ENCODE results near the gene RAB27A.

RAB27A gene

DNA sequence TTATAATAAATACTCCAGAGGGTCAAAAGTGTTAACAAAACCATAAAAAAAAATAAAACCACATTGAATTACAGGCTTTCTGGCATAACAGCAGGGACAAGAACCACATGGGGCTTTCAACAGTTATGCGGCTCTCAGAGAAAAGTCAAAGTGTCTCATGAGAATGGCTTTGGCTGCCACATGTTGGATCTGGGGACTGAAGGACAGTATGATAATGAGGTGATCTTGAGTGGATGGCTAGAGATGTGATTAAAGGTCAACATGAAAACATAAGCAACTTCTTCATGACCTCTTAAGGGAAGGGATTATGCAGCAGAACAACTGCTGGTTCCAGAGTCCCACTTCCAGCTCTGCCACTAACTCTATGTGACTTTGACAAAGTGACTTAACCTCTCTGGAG is 5.2 kb downstream of the RAB27A start:
- Histone ChIP-seq H3F3A (ENCODE audit: control insufficient read depth, insufficient read depth) (no peaks in the 10 kb centered on the region), H3K27ac (ENCODE audit: low read depth, low read length) (no peak overlapping the region), H3K4me2 (ENCODE audit: low read length) (no peak overlapping the region), H3K36me3 (ENCODE audit: control insufficient read depth, low read length) (no peaks in the 10 kb centered on the region), H3K9me2 (replicated peaks; ENCODE audit: control insufficient read depth, low read length) (no peaks in the 10 kb centered on the region), H4K20me1 (ENCODE audit: control insufficient read depth, insufficient read depth, low read depth, low read length) (no peaks in the 10 kb centered on the region), H3K4me3 (ENCODE audit: low read length) (no peak overlapping the region), H3K27me3 (ENCODE audit: control insufficient read depth, low read length) (no peaks in the 10 kb centered on the region; the same call in 1 of the 2 replicates), H3K9me3 (ENCODE audit: control insufficient read depth, insufficient read depth, low read length) (no peaks in the 10 kb centered on the region), H3K79me2 (ENCODE audit: control insufficient read depth, low read length) (no peaks in the 10 kb centered on the region), H3K4me1 (ENCODE audit: control insufficient read depth, low read length) (peaks cover 17% of the 10 kb centered on the region)
- TF ChIP-seq EZH2phosphoT487 (IDR thresholded peaks at IDR 0.05; ENCODE audit: borderline replicate concordance, low read length), result no peak
- TF ChIP-seq, protein P1, sequence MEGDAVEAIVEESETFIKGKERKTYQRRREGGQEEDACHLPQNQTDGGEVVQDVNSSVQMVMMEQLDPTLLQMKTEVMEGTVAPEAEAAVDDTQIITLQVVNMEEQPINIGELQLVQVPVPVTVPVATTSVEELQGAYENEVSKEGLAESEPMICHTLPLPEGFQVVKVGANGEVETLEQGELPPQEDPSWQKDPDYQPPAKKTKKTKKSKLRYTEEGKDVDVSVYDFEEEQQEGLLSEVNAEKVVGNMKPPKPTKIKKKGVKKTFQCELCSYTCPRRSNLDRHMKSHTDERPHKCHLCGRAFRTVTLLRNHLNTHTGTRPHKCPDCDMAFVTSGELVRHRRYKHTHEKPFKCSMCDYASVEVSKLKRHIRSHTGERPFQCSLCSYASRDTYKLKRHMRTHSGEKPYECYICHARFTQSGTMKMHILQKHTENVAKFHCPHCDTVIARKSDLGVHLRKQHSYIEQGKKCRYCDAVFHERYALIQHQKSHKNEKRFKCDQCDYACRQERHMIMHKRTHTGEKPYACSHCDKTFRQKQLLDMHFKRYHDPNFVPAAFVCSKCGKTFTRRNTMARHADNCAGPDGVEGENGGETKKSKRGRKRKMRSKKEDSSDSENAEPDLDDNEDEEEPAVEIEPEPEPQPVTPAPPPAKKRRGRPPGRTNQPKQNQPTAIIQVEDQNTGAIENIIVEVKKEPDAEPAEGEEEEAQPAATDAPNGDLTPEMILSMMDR (IDR thresholded peaks at IDR 0.05; ENCODE audit: low read depth, low read length, poor library complexity, severe bottlenecking), result no peak

GRCh38 chr15:55283379-55284147 is 6.0 kb downstream of the RAB27A start:
- H3K36me3 ChIP-seq (ENCODE audit: control insufficient read depth, low read length), result no peaks in the 10 kb centered on the region
- no peak overlapping the region for H3K4me2 ChIP-seq (ENCODE audit: low read length)
- no peaks in the 10 kb centered on the region for H3F3A ChIP-seq (ENCODE audit: control insufficient read depth, insufficient read depth)
- TF ChIP-seq, protein P1 (IDR thresholded peaks at IDR 0.05; ENCODE audit: low read depth, low read length, poor library complexity, severe bottlenecking), result no peak
- no peak for TF ChIP-seq EZH2phosphoT487 (IDR thresholded peaks at IDR 0.05; ENCODE audit: borderline replicate concordance, low read length)
- no peak overlapping the region for H3K4me3 ChIP-seq (ENCODE audit: low read length)
- peaks cover 12% of the 10 kb centered on the region for H3K4me1 ChIP-seq (ENCODE audit: control insufficient read depth, low read length)
- H4K20me1 ChIP-seq (ENCODE audit: control insufficient read depth, insufficient read depth, low read depth, low read length), result no peaks in the 10 kb centered on the region
- H3K9me2 ChIP-seq (replicated peaks; ENCODE audit: control insufficient read depth, low read length), result no peaks in the 10 kb centered on the region
- no peaks in the 10 kb centered on the region for H3K9me3 ChIP-seq (ENCODE audit: control insufficient read depth, insufficient read depth, low read length)
- no peaks in the 10 kb centered on the region for H3K79me2 ChIP-seq (ENCODE audit: control insufficient read depth, low read length)
- no peaks in the 10 kb centered on the region for H3K27me3 ChIP-seq (ENCODE audit: control insufficient read depth, low read length)
- no peak overlapping the region for H3K27ac ChIP-seq (ENCODE audit: low read depth, low read length)

- no peak overlapping the region for H3K4me3 ChIP-seq (ENCODE audit: low read length)
- peaks cover 15% of the 10 kb centered on the region for H3K4me1 ChIP-seq (ENCODE audit: control insufficient read depth, low read length)
- no peaks in the 10 kb centered on the region for H3K9me2 ChIP-seq (replicated peaks; ENCODE audit: control insufficient read depth, low read length)
- no peaks in the 10 kb centered on the region for H3K79me2 ChIP-seq (ENCODE audit: control insufficient read depth, low read length)
- no peaks in the 10 kb centered on the region for H3K27me3 ChIP-seq (ENCODE audit: control insufficient read depth, low read length)
- no peaks in the 10 kb centered on the region for H4K20me1 ChIP-seq (ENCODE audit: control insufficient read depth, insufficient read depth, low read depth, low read length)
- no peak overlapping the region for H3K4me2 ChIP-seq (ENCODE audit: low read length)
- H3K27ac ChIP-seq (ENCODE audit: low read depth, low read length), result no peak overlapping the region
- H3K36me3 ChIP-seq (ENCODE audit: control insufficient read depth, low read length), result no peaks in the 10 kb centered on the region
- H3F3A ChIP-seq (ENCODE audit: control insufficient read depth, insufficient read depth), result no peaks in the 10 kb centered on the region
- TF ChIP-seq, protein P1 (IDR thresholded peaks at IDR 0.05; ENCODE audit: low read depth, low read length, poor library complexity, severe bottlenecking), result no peak
- TF ChIP-seq EZH2phosphoT487 (IDR thresholded peaks at IDR 0.05; ENCODE audit: borderline replicate concordance, low read length), result no peak
- no peaks in the 10 kb centered on the region for H3K9me3 ChIP-seq (ENCODE audit: control insufficient read depth, insufficient read depth, low read length)
These were observed 7.3 kb downstream of the RAB27A start for GRCh38 chr15:55282284-55282833.
